Activated CD4-positive, alpha-beta T cell treated with anti-CD3 and anti-CD28 coated beads for 36 hours (primary cell): ENCODE measurements around the gene NAA15. TPM values are rescaled to one million over a fixed set of nuclear protein-coding genes. Genes with fewer than 3 reads are reported as not detected.
"Not testable (repeated sequence)": the region's sequence is repeated elsewhere in the genome, so short reads cannot be mapped to it uniquely, and the experiment has no call there.

Experiments
- ATAC-seq: fragments of 200-7000 bp; cut with Tn5 transposase; one replicate; pipeline ENCODE4 v1.10.0; 2021; ENCODE audit warnings: mild to moderate bottlenecking, moderate library complexity
- CTCF ChIA-PET: fragments of 350-600 bp; sonication (Branson Sonifier 250); formaldehyde crosslinking; loops from one replicate; lab custom pipeline; 2021; ENCODE audit warnings: antibody characterized with exemption; lab: Charles Lee
- POLR2A ChIA-PET: fragments of 350-600 bp; sonication (Branson Sonifier 250); formaldehyde crosslinking; loops from one replicate; lab custom pipeline; 2021; ENCODE audit warnings: antibody characterized with exemption, inconsistent platforms; lab: Charles Lee
- DNase-seq: peaks from one replicate; pipeline ENCODE4 v3.0.0-alpha.2; 2020
- H3K27ac Mint-ChIP-seq: one replicate; pipeline ENCODE4 v1.8.0; 2021; ENCODE audit warnings: mixed read lengths
- H3K27me3 Mint-ChIP-seq: one replicate; pipeline ENCODE4 v1.8.0; 2021; ENCODE audit warnings: mixed read lengths
- H3K36me3 Mint-ChIP-seq: one replicate; pipeline ENCODE4 v1.8.0; 2021; ENCODE audit warnings: low read depth, mixed read lengths
- H3K4me1 Mint-ChIP-seq: one replicate; pipeline ENCODE4 v1.8.0; 2021; ENCODE audit warnings: mixed read lengths
- H3K4me3 Mint-ChIP-seq: one replicate; pipeline ENCODE4 v1.8.0; 2021; ENCODE audit warnings: mild to moderate bottlenecking, moderate library complexity, mixed read lengths
- H3K9me3 Mint-ChIP-seq: one replicate; pipeline ENCODE4 v1.8.0; 2021; ENCODE audit warnings: low read depth, mixed read lengths
- intact Hi-C, 2 experiments: fragments of 100-400 bp; cut with DNase I in 1 of 2; cut with micrococcal nuclease in 1 of 2; formaldehyde crosslinking; loops; one replicate each; pipeline versions ENCODE4 v1.14.2 to v1.15.1; 2022 to 2024; cut with DNase I, micrococcal nuclease
- total RNA-seq, 2 experiments: library from RNA; stranded (reverse); gene quantifications; one replicate each; pipeline ENCODE4 v1.2.3, GENCODE V29; 2021

NAA15 gene
- total RNA-seq, 2 experiments from 2014 or later: 64.3 to 113 TPM

GRCh38 chr4:139458999-139459398, 157.7 kb downstream of the NAA15 start:
- no peaks in the 10 kb centered on the region for H3K9me3 Mint-ChIP-seq
- no peak overlapping the region for H3K27ac Mint-ChIP-seq
- peaks cover 47% of the 10 kb centered on the region for H3K4me1 Mint-ChIP-seq
- intact Hi-C loops: no loop called here
- DNase-seq: no peak
- ChIA-PET POLR2A (no interaction called here), CTCF (no interaction called here)
- ATAC-seq: no peak
- peaks cover 16% of the 10 kb centered on the region for H3K36me3 Mint-ChIP-seq
- no peaks in the 10 kb centered on the region for H3K27me3 Mint-ChIP-seq
- no peak overlapping the region for H3K4me3 Mint-ChIP-seq

DNA sequence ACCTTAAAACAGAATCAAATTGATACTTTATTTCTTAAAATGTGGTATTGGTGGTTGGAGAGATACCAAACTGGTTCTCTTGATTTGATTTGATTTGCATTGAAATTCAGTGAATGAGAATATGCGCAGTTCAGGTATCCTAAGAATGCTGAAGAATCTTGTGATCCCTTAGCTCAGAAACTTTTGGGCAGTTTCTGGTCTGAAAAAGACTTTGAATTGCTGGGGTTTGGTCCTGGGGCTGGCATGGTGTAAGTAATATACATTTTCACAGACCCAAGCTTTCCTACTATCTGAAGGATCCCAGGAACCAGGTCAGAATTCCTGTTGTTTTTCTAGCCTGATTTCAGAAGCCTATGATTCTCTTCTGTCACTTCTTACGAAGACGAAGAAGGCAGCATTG, 159.3 kb downstream of the NAA15 start:
- Mint-ChIP-seq H3K36me3 (peaks cover 21% of the 10 kb centered on the region), H3K4me1 (peaks cover 39% of the 10 kb centered on the region), H3K4me3 (no peak overlapping the region), H3K9me3 (no peaks in the 10 kb centered on the region), H3K27ac (no peak overlapping the region), H3K27me3 (no peaks in the 10 kb centered on the region)
- ChIA-PET CTCF (no interaction called here), POLR2A (no interaction called here)
- DNase-seq (no peak), ATAC-seq (no peak)
- intact Hi-C loops: no loop called here

- CTCF ChIA-PET: no interaction called here
- H3K27me3 Mint-ChIP-seq: no peaks in the 10 kb centered on the region
- intact Hi-C loops: no loop called here
- no peak overlapping the region for H3K27ac Mint-ChIP-seq
- H3K4me3 Mint-ChIP-seq: no peak overlapping the region
- H3K4me1 Mint-ChIP-seq: peaks cover 34% of the 10 kb centered on the region
- DNase-seq: no peak
- POLR2A ChIA-PET: no interaction called here
- no peaks in the 10 kb centered on the region for H3K9me3 Mint-ChIP-seq
- H3K36me3 Mint-ChIP-seq: peaks cover 21% of the 10 kb centered on the region
- no peak for ATAC-seq
Observed at GRCh38 chr4:139461022-139461628, 159.8 kb downstream of the NAA15 start.

GRCh38 chr4:139464512-139464911, 163.2 kb downstream of the NAA15 start:
- POLR2A ChIA-PET, ATAC-seq, H3K27ac Mint-ChIP-seq, H3K4me3 Mint-ChIP-seq, H3K4me1 Mint-ChIP-seq, CTCF ChIA-PET, H3K27me3 Mint-ChIP-seq, DNase-seq, intact Hi-C loops: not testable (repeated sequence)
- H3K36me3 Mint-ChIP-seq: peaks cover 31% of the 10 kb centered on the region
- H3K9me3 Mint-ChIP-seq: peaks cover 11% of the 10 kb centered on the region

- intact Hi-C loops: no loop called here
- H3K4me1 Mint-ChIP-seq: peaks cover 3% of the 10 kb centered on the region
- POLR2A ChIA-PET: interaction anchor here (0.6 kb wide), 1 partner anchor 10 kb away, joined by 4 read pairs; no protein-coding TSS in a partner anchor
- DNase-seq (no peak), ATAC-seq (no peak)
- H3K27ac Mint-ChIP-seq: no peak overlapping the region
- H3K36me3 Mint-ChIP-seq: peaks cover 26% of the 10 kb centered on the region
- peaks cover 11% of the 10 kb centered on the region for H3K9me3 Mint-ChIP-seq
- no peaks in the 10 kb centered on the region for H3K27me3 Mint-ChIP-seq
- CTCF ChIA-PET: interaction anchor here (0.7 to 1.2 kb wide), 2 partner anchors 10 kb away, joined by 3 read pairs; no protein-coding TSS in a partner anchor
- H3K4me3 Mint-ChIP-seq: no peak overlapping the region
Observed at GRCh38 chr4:139465922-139466321, 164.6 kb downstream of the NAA15 start.

DNA sequence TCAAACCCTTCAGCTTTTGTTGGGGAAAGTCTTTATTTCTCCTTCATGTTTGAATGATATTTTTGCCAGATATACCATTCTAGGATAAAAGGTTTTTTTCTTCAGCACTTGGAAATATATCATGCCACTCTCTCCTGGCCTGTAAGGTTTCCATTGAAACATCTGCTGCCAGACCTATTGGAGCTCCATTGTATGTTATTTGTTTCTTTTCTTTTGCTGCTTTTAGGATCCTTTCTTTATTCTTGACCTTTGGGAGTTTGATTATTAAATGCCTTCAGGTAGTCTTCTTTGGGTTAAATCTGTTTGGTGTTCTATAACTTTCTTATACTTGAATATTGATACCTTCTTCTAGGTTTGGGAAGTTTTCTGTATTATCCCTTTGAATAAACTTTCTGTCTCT, 167.5 kb downstream of the NAA15 start:
- POLR2A ChIA-PET, DNase-seq, H3K27ac Mint-ChIP-seq, intact Hi-C loops, H3K27me3 Mint-ChIP-seq, H3K4me1 Mint-ChIP-seq, CTCF ChIA-PET, ATAC-seq, H3K4me3 Mint-ChIP-seq: not testable (repeated sequence)
- Mint-ChIP-seq H3K36me3 (peaks cover 38% of the 10 kb centered on the region), H3K9me3 (peaks cover 11% of the 10 kb centered on the region)

DNA sequence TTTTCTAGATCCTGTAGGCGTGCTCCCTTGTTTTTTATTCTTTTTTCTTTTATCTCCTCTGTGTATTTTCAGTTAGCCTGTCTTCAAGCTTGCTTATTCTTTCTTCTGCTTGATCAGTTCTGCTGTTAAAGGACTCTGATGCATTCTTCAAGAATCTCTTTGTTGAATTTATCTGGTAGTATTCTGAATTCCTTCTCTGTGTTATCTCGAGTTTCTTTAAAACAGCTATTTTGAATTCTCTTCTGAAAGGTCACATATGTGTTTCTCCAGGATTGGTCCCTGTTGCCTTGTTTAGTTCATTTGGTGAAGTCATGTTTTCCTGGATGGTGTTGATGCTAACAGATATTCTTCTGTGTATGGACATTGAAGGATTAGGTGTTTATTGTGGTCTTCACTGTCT, 167.9 kb downstream of the NAA15 start:
- H3K27me3 Mint-ChIP-seq: no peaks in the 10 kb centered on the region
- intact Hi-C loops: no loop called here
- H3K4me3 Mint-ChIP-seq: no peak overlapping the region
- DNase-seq (no peak), ATAC-seq (no peak)
- peaks cover 11% of the 10 kb centered on the region for H3K9me3 Mint-ChIP-seq
- no peak overlapping the region for H3K27ac Mint-ChIP-seq
- POLR2A ChIA-PET: no interaction called here
- peaks cover 3% of the 10 kb centered on the region for H3K4me1 Mint-ChIP-seq
- CTCF ChIA-PET: no interaction called here
- peaks cover 36% of the 10 kb centered on the region for H3K36me3 Mint-ChIP-seq

Other genes with a start within 250 kb of the NAA15 start
- 10 to 100 TPM; 26.2 to 33.4 TPM for gene ELF2, start 124.3 kb upstream of the NAA15 start, total RNA-seq
- under 1 TPM; 0.21 to 0.35 TPM for gene MGARP, start 21.3 kb upstream of the NAA15 start, total RNA-seq
- gene NDUFC1, start 972 bp downstream of the NAA15 start, total RNA-seq: 10 to 100 TPM; 41.9 to 64.8 TPM
- 1 to 10 TPM; 6.0 to 6.4 TPM for gene RAB33B, start 152.6 kb downstream of the NAA15 start, total RNA-seq